CD14-positive monocyte (primary cell): ENCODE data around the gene SETBP1. TPM values are rescaled to one million over a fixed set of nuclear protein-coding genes. Genes with fewer than 3 reads are reported as not detected.

Source experiments
- DNase-seq, 3 donors: peaks; one replicate each; pipeline ENCODE4 v3.0.0-alpha.2; 2011 to 2022
- H2AFZ ChIP-seq: 2 replicates; pipeline ENCODE4 v1.6.0; 2012; ENCODE audit warnings: mild to moderate bottlenecking, low read depth, low read length, inconsistent platforms; ENCODE audit not compliant: insufficient read depth, poor library complexity, severe bottlenecking
- H3K27ac ChIP-seq, 2 donors: 1 replicate in 1 of 2; 2 replicates in 1 of 2; pipeline ENCODE4 v1.5.1; 2012 to 2013; ENCODE audit warnings: low read length in 2 of 2, control low read depth in 1 of 2, inconsistent platforms in 1 of 2, low read depth in 1 of 2, mild to moderate bottlenecking in 1 of 2
- H3K27me3 ChIP-seq, 2 donors: one replicate each; pipeline versions ENCODE4 v1.6.0 to v1.6.1; 2011 to 2013; ENCODE audit warnings: low read length in 2 of 2; ENCODE audit not compliant: control insufficient read depth in 2 of 2, insufficient read depth in 2 of 2
- H3K36me3 ChIP-seq, 2 donors: replicated peaks in 1 of 2; 1 replicate in 1 of 2; 2 replicates in 1 of 2; pipeline versions ENCODE4 v1.5.1 to v1.6.1; 2012 to 2013; ENCODE audit warnings: low read length in 2 of 2, control low read depth in 1 of 2, inconsistent platforms in 1 of 2, mild to moderate bottlenecking in 1 of 2; ENCODE audit not compliant: insufficient read depth in 2 of 2, control insufficient read depth in 1 of 2
- H3K4me1 ChIP-seq, 2 donors: 1 replicate in 1 of 2; 2 replicates in 1 of 2; pipeline versions ENCODE4 v1.5.1 to v1.6.1; 2012 to 2013; ENCODE audit warnings: low read length in 2 of 2, control low read depth in 1 of 2, inconsistent platforms in 1 of 2, mild to moderate bottlenecking in 1 of 2, moderate library complexity in 1 of 2; ENCODE audit not compliant: insufficient read depth in 2 of 2, control insufficient read depth in 1 of 2
- H3K4me2 ChIP-seq: replicated peaks from 2 replicates; pipeline ENCODE3; 2012; ENCODE audit warnings: low read length, moderate library complexity, mild to moderate bottlenecking; ENCODE audit not compliant: poor library complexity, severe bottlenecking; ENCODE audit errors: extremely low read depth
- H3K4me3 ChIP-seq, 3 experiments: fragments of 200-600 bp in 1 of 3; sonication (generic) in 1 of 3; replicated peaks in 1 of 3; 1 replicate in 2 of 3; 2 replicates in 1 of 3; pipeline ENCODE4 v1.5.1; 2011 to 2013; ENCODE audit warnings: low read length in 3 of 3, mild to moderate bottlenecking in 3 of 3, control low read depth in 2 of 3, low read depth in 2 of 3, inconsistent platforms in 1 of 3, moderate library complexity in 1 of 3
- H3K79me2 ChIP-seq: 2 replicates; pipeline ENCODE4 v1.6.0; 2012; ENCODE audit warnings: mild to moderate bottlenecking, control low read depth, inconsistent platforms, low read length, moderate library complexity; ENCODE audit not compliant: insufficient read depth
- H3K9ac ChIP-seq: 2 replicates; pipeline ENCODE4 v1.6.0; 2017; ENCODE audit warnings: low read length, mild to moderate bottlenecking; ENCODE audit not compliant: insufficient read depth, poor library complexity, severe bottlenecking
- H3K9me3 ChIP-seq, 2 donors: replicated peaks in 1 of 2; 1 replicate in 1 of 2; 2 replicates in 1 of 2; pipeline versions ENCODE4 v1.5.1 to v1.6.1; 2012 to 2013; ENCODE audit warnings: low read length in 2 of 2, control low read depth in 1 of 2; ENCODE audit not compliant: control insufficient read depth in 1 of 2, insufficient read depth in 1 of 2
- H4K20me1 ChIP-seq: 2 replicates; pipeline ENCODE4 v1.6.0; 2012; ENCODE audit warnings: mild to moderate bottlenecking, low read length, control low read depth, moderate library complexity; ENCODE audit not compliant: insufficient read depth
- H3K27ac Mint-ChIP-seq, 7 donors: one replicate each; pipeline ENCODE4 v1.8.0; 2020; ENCODE audit warnings: mild to moderate bottlenecking in 7 of 7, mixed read lengths in 7 of 7, moderate library complexity in 6 of 7, inconsistent platforms in 2 of 7
- H3K27me3 Mint-ChIP-seq, 3 donors: one replicate each; pipeline ENCODE4 v1.8.0; 2021 to 2022; ENCODE audit warnings: low read depth in 3 of 3, mild to moderate bottlenecking in 3 of 3, mixed read lengths in 3 of 3, moderate library complexity in 3 of 3, inconsistent platforms in 1 of 3
- H3K36me3 Mint-ChIP-seq, 2 donors: one replicate each; pipeline ENCODE4 v1.8.0; 2020; ENCODE audit warnings: mixed read lengths in 2 of 2, inconsistent platforms in 1 of 2, mild to moderate bottlenecking in 1 of 2
- H3K4me1 Mint-ChIP-seq: one replicate; pipeline ENCODE4 v1.8.0; 2020; ENCODE audit warnings: mild to moderate bottlenecking, mixed read lengths
- H3K4me3 Mint-ChIP-seq, 2 donors: one replicate each; pipeline ENCODE4 v1.8.0; 2020; ENCODE audit warnings: mild to moderate bottlenecking in 2 of 2, mixed read lengths in 2 of 2, moderate library complexity in 1 of 2
- H3K9me3 Mint-ChIP-seq, 7 donors: one replicate each; pipeline ENCODE4 v1.8.0; 2020 to 2022; ENCODE audit warnings: mixed read lengths in 7 of 7, mild to moderate bottlenecking in 6 of 7, moderate library complexity in 6 of 7, inconsistent platforms in 2 of 7
- CTCF ChIP-seq: fragments of 200-600 bp; IDR thresholded peaks from one replicate; pipeline ENCODE4 v1.8.0; 2022; ENCODE audit warnings: antibody characterized with exemption, mild to moderate bottlenecking
- WGBS: methylation state at CpG from one replicate; pipeline ENCODE4 v1.1.5; 2013; ENCODE audit warnings: missing lambda C conversion rate; ENCODE audit not compliant: insufficient coverage; 5-methylcytosine and 5-hydroxymethylcytosine counted together
- intact Hi-C, 2 donors: fragments of 100-400 bp; cut with micrococcal nuclease; formaldehyde crosslinking; loops; one replicate each; pipeline versions ENCODE4 v1.15.0 to v1.15.1; 2023
- polyA plus RNA-seq, 3 donors: library from polyadenylated mRNA; depleted of rRNA in 1 of 3; unstranded in 2 of 3; stranded (reverse) in 1 of 3; fragments of 300-500 nt in 2 of 3; fragments of >200 nt in 1 of 3; fragmentation: Illumina TruSeq in 2 of 3; gene quantifications; 1 replicate in 2 of 3; 2 replicates in 1 of 3; pipeline ENCODE4 v1.2.3, GENCODE V29; 2012 to 2021

SETBP1 gene
- polyA plus RNA-seq, 3 donors = 0.01 to 1.2 TPM; not detected in 1

GRCh38 chr18:44889111-44889510 is 208.4 kb downstream of the SETBP1 start:
- Histone ChIP-seq H3K4me3 (no peak overlapping the region), H3K79me2 (no peaks in the 10 kb centered on the region), H3K4me2 (no peak overlapping the region), H3K4me1 (no peaks in the 10 kb centered on the region), H3K36me3 (no peaks in the 10 kb centered on the region), H3K27ac (no peak overlapping the region), H2AFZ (no peak overlapping the region), H3K9me3 (peaks cover 0 to 3% of the 10 kb centered on the region in 2 donors), H4K20me1 (no peaks in the 10 kb centered on the region), H3K27me3 (peaks cover 0 to 6% of the 10 kb centered on the region in 2 donors), H3K9ac (no peak overlapping the region)
- Mint-ChIP-seq H3K36me3 (peaks cover 0 to 2% of the 10 kb centered on the region in 2 donors), H3K4me3 (no peak overlapping the region), H3K9me3 (peaks cover 2 to 11% (median 4%) of the 10 kb centered on the region in 7 donors), H3K27ac (peak overlapping the region in 1 of 7 donors; percentile 4), H3K27me3 (peaks cover 0 to 2% (median 1%) of the 10 kb centered on the region in 3 donors), H3K4me1 (peaks cover 7% of the 10 kb centered on the region)
- no peak for TF ChIP-seq CTCF
- no CpG with 5 or more reads among the region's 1 CpG for WGBS
- no peak for DNase-seq
- intact Hi-C loops = no loop called here

- Histone ChIP-seq H3K27ac (no peak overlapping the region), H4K20me1 (no peaks in the 10 kb centered on the region), H2AFZ (no peak overlapping the region), H3K9me3 (peaks cover 0 to 3% of the 10 kb centered on the region in 2 donors), H3K9ac (no peak overlapping the region), H3K4me1 (no peaks in the 10 kb centered on the region), H3K4me3 (no peak overlapping the region), H3K36me3 (no peaks in the 10 kb centered on the region), H3K79me2 (no peaks in the 10 kb centered on the region), H3K4me2 (no peak overlapping the region), H3K27me3 (peaks cover 0 to 2% of the 10 kb centered on the region in 2 donors)
- no peak overlapping the region for H3K27ac Mint-ChIP-seq
- intact Hi-C loops = no loop called here
- peaks cover 2 to 11% (median 4%) of the 10 kb centered on the region in 7 donors for H3K9me3 Mint-ChIP-seq
- H3K4me3 Mint-ChIP-seq = no peak overlapping the region
- no peak for TF ChIP-seq CTCF
- peaks cover 6% of the 10 kb centered on the region for H3K4me1 Mint-ChIP-seq
- WGBS = no CpG with 5 or more reads among the region's 4 CpGs
- DNase-seq = no peak
- peaks cover 0 to 2% of the 10 kb centered on the region in 2 donors for H3K36me3 Mint-ChIP-seq
- H3K27me3 Mint-ChIP-seq = peaks cover 1 to 5% (median 4%) of the 10 kb centered on the region in 3 donors
Observed at GRCh38 chr18:44893045-44893706, 212.5 kb downstream of the SETBP1 start.
